OCI-M2 (cell line): ENCODE data around the gene B3GNT9.

Experiments used
- DNase-seq: peaks from one replicate; lab custom pipeline; 2025; ENCODE audit not compliant: unreplicated experiment; lab: John Stamatoyannopoulos, UW

The B3GNT9 gene, protein sequence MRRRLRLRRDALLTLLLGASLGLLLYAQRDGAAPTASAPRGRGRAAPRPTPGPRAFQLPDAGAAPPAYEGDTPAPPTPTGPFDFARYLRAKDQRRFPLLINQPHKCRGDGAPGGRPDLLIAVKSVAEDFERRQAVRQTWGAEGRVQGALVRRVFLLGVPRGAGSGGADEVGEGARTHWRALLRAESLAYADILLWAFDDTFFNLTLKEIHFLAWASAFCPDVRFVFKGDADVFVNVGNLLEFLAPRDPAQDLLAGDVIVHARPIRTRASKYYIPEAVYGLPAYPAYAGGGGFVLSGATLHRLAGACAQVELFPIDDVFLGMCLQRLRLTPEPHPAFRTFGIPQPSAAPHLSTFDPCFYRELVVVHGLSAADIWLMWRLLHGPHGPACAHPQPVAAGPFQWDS

DNA sequence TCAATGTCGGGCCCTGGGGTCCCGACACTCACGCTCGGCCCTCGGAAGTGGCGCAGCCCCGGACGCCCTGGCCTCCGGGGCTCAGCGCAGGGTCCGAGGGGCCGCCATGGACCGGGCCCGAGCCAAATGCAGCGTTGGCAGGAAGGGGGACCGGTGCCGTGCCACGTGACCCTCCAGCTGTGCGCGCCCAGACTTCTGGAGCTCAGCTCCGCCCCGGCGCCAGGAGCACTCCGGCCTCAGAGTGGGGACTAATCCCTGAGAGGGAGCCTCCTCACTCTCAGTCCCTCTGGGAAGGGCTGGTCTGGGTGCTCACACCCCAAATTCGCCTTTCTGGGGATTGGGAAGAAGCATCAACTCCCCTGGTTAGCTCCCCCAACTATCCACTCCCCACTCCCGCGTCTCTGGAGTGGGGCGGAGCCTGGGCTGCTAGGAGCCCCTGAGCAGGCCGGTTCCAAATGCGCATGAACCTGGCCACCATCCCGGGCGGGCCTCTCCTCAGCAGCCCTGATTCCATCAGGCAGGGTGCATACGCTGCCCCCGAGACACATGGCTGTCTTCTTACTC is at the start of gene B3GNT9:
TSS of gene B3GNT9 (minus strand) at position 166 of the 564 bp plus-strand sequence. CDS start 513 bp downstream, outside the sequence.
- no peak for DNase-seq

DNA sequence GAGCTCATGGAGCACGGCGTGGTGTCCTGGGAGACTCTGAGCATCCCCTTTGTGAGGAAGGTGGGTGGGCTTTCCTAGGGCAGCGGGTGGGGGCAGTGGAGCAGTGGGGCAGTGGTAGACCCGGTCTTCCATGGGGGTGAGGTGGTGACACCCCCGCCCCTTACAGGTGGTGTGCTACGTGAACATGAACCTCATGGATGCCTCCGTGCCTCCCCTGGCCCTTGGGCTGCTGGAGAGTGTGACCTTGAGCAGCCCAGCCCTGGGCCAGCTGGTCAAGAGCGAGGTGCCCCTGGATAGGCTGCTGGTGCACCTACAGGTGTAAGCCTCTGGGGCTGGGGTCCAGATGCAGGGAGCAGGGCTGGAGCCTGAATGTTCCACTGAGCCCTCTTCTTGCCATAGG is 49.7 kb upstream of the B3GNT9 start:
- DNase-seq, result no peak

DNA sequence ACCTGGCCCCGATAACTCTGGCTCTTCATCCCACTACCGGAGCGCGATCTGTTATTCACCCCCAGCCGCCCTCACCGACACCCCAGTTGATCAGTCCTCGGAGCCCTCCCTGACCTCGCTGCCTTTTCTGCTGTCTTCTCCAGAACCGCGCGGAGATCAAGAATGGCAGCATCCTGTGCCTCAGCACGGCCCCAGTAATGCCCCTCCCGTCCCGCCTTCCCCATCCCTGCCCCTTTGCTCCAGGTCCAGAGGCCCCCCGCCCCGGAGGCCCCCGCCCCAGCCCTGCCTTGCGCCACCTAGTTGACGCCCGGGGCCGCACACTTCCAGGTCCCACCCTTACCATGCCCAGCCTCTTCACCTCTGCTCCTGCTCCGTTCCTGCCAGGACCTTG is 49.0 kb upstream of the B3GNT9 start:
- DNase-seq, result no peak

DNA sequence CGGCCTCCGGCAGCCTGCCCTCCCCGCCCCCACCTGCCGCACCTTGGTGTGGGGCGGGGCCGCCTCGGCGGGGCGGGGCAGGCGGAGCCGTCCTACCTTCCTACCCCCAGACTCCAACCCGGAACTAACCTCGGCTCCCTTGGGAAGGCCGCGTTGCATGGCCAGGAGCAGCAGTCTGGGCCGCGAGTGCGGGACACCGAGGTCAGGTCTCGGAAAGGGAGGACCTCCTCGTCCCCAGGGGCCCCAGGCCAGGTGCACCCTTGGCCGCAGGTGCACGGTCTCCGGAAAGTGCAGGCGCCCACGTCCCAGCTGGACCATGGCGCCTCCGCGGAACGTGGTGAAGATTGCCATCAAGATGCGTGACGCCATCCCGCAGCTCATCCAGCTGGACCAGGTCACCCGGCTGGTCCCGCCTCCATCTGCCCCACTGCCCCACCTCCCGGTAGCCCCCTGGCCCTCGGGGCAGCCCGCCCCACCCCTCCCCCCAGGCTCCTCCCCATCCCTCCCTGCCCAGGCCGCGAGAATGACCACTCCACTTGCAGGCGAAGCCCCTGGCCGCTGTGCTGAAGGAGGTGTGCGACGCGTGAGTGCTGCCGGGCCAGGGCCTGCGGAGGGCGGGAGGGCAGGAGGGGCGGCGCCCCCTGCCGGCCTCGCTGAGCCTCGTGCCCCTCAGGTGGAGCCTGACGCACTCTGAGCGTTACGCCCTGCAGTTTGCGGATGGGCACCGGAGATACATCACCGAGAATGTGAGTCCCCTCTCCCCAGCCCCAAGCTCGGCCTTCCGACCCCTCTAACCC is 48.4 kb upstream of the B3GNT9 start, which contains the start of gene ELMO3:
TSS of gene ELMO3 (plus strand) at position 121 of the 797 bp plus-strand sequence. CDS start at position 317, 196 bp downstream.
- no peak for DNase-seq

DNA sequence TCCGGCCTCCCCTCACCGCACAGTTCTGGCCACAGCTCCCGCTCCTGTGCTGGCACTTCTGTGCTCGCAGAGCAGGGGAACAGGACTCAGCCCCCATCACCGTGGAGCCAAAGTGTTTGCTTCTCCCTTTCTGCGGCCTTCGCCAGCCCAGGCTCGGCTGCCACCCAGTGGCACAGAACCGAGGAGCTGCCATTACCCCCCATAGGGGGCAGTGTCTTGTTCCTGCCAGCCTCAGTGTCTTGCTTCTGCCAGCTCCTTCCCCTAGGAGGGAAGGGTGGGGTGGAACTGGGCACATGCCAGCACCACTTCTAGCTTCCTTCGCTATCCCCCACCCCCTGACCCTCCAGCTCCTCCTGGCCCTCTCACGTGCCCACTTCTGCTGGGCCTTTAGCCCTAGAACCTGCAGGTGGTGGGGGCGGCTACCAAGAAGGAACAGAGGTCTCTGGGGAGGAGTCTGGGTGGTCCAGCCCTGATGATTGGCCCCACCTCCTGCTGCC is 47.5 kb upstream of the B3GNT9 start:
- DNase-seq, result no peak

DNA sequence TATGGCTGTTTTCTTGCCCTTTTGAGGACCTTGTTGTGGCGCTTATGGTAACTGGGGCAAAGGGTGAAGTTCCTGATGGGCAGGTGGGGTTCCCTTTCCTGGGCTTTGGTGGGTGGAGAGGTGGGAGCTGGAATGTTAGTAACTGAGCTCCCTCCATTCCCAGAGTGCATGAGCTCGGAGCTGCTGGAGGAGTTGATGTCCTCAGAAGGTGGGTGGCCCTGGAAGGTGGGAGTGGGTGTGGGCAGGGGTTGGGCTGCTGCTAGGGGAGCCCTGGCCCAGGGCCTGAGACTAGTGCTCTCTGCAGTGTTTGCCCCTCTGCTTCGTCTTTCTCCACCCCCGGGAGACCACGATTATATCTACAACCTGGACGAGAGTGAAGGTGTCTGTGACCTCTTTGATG is 46.9 kb upstream of the B3GNT9 start:
- no peak for DNase-seq

DNA sequence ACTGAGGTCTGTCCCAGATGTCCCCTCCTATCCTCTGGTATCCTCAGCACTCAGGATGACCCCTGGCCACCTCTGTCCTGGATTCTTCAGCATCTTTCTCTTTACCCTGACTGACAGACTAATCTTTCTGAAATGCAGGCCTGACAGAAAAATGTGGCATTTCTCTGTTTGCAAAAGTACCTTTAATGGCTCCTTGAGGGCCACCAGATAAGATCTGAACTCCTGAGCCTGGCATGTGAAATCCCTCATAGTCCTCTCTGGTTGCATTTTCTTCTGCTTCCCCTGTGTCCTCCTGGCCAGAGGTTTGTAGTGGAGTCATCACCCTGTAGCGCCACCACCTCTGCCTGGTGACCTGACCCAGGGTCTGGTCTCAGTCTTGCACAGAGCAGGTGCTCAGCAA is 46.1 kb upstream of the B3GNT9 start:
- DNase-seq, result no peak

DNA sequence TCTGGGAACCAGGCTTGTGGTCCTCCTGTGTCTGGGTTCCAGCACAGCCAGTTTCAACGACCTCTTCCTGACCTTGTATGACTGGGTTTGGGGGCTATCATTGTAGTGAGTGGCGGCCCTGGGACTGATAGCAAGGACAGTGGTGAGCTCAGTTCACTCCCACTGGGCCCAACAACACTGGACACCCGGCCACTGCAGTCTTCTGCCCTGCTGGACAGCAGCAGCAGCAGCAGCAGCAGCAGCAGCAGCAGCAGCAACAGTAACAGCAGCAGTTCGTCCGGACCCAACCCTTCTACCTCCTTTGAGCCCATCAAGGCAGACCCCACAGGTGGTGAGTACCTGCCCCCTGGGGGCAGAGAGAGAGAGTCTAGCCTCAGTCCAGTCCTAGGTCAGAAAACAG is 44.9 kb upstream of the B3GNT9 start:
- DNase-seq, result no peak

DNA sequence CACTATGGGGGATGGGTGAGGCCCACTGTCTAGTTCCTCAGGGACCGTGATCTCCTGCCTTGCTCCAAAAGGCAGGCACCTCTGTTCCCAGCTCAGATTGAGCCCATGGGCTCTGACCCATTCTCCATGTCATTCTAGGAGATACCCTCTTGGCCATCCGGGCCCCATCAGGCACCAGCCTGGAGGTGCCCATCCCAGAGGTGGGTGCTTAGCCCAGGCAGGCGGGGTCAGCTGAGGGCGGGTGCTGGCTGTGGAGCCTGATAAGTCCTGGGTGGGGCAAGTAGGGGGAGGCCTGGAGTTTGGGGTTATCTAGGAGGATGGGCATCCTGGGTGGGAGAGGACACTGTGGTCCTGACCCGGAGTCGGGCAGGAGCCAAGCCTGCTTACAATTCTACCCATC is 43.5 kb upstream of the B3GNT9 start:
- DNase-seq, result no peak

DNA sequence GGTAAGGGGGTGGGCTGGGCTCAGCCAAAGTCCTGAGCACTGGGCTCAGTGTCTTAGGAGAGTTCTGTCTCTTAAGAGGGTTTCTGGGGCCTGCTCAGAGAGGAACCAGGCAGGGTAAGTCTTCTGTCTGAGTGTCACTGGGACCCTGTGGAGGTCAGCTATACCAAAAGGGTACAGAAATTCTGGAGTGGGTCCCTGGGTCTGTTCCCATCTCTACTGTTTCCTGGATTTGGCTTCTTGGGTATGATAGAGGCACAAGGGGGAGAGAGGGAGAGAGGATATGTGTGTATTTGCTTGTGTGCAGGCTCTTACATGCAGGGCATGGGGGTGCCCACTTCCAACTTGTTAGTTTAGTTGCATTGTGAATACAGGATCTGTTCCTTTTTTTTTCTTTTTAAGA is 42.7 kb upstream of the B3GNT9 start:
- no peak for DNase-seq

DNA sequence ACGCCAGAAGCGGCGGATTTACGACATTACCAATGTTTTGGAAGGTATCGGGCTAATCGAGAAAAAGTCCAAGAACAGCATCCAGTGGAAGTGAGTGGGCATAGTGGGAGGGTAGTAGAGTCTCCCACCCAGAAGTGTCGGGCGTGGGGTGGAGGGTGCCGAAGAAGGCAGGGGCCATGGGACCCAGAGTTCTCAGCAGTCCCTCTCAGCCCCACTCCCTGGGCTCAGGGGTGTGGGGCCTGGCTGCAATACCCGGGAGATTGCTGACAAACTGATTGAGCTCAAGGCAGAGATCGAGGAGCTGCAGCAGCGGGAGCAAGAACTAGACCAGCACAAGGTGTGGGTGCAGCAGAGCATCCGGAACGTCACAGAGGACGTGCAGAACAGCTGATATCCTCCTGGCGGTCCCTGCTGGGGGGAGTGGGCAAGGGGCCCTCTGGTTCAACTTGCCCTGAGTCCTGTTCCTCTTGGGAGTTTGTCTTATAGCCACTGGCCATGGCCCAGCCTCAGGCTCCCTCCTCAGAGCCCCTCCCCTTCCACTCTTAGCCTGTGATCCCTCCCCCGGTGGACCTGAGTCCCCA is 42.1 kb upstream of the B3GNT9 start:
- no peak for DNase-seq

DNA sequence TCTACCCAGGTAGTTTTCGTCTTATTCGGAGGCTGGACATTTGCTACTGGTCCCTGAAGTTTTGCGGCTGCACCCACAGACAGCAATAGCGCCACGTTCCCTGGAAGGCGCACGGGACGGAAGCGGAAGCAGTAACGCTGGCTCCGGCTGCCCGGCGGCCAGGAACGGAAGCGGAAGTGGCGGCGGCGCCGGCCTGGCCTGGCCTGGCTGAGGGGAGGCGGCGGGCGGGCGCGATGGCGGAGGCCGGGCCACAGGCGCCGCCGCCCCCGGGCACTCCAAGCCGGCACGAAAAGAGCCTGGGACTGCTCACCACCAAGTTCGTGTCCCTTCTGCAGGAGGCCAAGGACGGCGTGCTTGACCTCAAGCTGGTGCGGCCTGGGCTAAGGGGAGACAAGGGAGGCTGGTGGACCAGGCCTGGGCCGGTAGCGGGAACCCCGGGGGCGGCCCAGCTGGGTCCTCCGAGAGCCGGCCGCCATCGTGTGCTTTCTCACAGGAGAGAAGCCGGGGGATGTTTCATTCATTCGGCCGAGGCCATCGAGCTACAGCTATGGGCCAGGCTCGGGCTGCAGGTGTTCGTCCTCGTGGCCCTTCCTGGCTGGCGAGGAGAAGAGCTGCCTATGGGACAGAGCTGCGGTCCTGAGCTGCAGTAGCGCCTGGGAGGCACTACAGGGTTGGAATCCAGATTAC is 41.3 kb upstream of the B3GNT9 start, which contains the start of gene E2F4:
TSS of gene E2F4 (plus strand) at position 161 of the 687 bp plus-strand sequence. CDS start at position 234, 73 bp downstream.
- DNase-seq, result peak; percentile 50

DNA sequence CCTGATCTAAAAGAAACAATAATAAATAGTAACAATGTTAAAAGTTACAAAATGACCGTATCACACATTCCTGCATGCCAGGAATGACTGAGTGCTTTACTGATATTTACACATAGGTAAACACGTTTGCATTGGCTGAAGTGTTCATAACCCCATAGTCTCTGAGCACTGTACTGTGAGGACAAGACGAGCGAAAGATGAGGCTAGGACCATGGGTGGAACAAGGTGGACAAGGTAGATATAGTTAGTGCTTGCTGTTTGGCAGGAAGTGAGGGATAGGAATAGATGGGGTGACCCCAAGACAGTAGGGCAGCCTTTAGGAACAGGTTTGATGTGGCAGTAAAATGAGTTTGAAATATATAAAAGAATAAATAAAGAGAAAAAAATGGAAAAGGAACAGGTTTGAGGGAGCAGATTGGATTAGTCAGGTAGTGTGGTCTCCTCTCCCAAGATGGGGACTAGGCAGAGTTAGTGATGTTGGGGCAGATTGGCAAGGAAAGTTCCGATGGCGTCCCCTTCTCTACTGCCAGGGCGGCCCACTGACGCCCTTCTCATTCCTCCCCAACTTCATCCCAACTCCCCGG is 40.7 kb upstream of the B3GNT9 start:
- no peak for DNase-seq

DNA sequence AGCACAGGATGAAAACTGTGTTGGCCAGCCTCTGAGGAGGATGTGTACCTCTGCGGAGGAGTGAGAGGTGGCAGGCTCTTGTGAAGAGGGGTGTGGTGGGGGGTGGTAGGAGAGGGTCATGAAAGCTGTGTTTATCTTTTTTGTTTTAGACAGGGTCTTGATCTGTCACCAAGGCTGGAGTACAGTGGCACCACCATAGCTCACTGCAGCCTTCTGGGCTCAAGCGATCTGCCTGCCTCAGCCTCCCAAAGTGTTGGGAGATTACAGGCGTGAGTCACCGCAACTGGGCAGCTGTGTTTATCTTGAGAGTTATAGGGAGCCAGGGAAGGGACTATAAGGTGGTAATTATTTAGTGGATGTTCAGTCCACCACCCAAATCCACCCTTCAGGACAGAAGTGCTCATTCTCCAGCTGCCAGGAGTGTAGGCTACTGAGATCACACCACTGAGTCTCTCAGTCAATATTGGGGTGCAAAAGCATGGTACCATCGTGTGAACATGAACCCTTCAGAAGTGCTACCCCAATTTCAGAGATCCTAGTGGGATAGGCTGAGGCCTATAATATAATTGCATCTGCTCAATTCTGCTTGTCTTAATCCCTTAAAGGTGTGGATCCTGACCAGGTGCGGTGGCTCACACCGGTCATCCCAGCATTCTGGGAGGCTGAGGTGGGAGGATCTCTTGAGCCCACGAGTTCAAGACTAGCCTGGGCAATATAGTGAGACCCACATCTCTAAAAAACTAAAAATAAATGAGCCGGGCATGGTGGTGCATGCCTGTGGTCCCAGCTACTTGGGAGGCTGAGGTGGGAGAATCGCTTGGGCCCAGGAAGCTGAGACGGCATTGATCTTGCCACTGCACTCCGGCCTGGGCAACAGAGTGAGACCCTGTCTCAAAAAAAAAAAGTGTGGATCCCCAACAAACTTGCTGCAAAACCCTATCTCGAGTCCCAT is 39.9 kb upstream of the B3GNT9 start:
- no peak for DNase-seq

DNA sequence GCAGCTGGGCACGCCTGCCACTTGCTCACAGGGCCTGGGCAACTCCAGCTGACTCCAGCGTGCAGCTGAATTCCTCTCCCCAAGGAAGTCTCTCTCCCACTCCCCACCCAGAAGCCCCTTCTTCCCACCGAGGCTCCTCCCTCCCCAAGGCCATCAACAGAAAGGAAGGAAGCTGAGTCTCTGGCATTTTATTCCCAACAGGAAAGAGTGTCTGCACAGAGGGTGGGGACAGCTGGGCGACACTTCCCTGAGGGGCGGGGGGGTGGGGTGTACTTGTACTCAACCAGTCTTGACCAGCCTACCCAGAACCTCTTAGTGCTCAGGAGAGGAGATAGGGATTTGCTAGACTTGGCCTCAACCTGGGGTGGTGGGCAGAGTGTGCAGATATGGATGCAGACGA is 39.2 kb upstream of the B3GNT9 start, which contains the start of gene EXOC3L1:
TSS of gene EXOC3L1 (minus strand) at position 96 of the 400 bp plus-strand sequence. CDS start 460 bp downstream, outside the sequence.
- no peak for DNase-seq

DNA sequence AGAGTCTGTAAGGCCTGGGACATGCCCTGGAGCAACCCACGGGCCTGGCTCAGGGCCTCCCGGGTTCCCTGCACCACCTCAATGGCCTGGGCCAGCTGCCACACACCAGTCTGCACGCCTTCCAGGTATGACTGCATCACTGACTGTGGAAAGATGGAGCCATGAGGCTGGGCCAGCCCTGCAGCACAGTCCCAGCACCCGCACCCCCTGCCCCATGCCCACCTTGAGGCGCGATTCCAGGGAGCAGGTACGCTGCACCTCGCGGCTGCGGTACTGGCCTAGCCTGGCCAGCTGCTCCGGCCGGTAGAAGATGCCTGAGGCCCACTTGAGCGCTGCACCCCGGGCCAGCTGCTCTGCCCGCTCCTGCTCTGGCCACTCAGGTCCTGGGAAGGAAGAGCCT is 38.0 kb upstream of the B3GNT9 start:
- DNase-seq, result no peak

DNA sequence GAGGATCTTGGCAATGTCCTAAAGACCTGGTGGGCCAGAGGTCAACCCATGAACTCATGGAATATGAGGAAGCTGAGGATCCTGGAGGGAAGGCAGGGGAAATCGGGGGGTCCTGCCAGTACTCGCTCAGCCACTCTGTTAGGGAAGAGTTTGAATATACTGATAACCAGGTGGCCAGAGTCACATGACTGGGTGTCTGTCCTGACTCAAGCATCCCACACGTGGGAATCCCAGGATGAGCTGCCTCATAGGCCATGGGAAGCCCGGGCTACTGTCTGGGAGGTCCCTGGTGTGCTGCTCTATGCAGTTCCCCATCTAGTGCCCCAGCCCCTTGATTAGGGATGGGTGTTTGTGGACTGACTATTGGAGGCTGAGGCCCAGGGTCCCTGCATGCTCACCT is 37.5 kb upstream of the B3GNT9 start:
- DNase-seq, result no peak

DNA sequence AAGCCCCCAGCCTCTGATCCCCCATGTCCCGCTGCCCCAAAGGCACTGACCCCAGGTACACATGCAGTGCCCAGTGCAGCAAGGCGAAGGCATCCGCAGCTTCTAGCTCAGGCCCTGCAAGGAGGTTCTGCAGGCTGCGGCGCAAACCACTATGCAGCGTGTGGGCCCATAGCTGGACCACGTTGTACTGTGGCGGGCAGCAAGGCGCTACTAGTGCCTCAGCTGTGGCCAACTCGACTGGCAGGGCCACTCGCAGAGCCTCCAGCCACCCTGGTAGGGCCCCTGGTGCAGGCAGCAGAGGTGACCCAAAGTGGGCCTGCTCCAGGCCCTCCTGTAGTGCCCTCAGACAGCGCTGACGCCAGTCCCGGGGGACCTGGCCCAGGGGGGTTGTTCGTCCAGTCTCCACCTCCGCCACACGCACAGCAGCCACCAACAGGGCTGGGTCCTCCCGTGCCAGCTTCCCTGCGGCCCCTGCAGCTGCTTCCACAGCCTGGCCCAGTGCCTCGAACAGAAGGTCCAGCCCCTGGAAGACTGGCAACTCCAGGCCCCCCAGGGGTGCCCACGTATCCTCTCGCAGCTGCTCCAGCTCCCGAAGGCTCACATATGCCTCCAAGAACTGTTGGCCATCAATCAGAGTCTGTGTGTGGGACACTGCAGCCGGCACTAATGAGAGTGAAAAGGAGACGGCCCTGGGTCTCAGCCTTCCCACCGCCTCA is 36.5 kb upstream of the B3GNT9 start:
- no peak for DNase-seq
